Measurements from ENCODE around the gene EIF1AD. TPM values are rescaled to one million over a fixed set of nuclear protein-coding genes. Genes with fewer than 3 reads are reported as not detected.
A peak's percentile ranks its signal among the peaks of the same experiment; 100 is the strongest.

Gene EIF1AD
- total and polyA plus RNA-seq, 9 of the 15 experiments (the other 6 are each of a cell fraction or from before 2014, with no cell fraction given) = 50.1 to 98.8 (median 58.7) TPM

GRCh38 chr11:66013762-66014100 lies 11.8 kb upstream of the EIF1AD start (continued):
- TF ChIP-seq ZNF584 (CRISPR knock-in tag; IDR thresholded peaks at IDR 0.05; ENCODE audit: low read depth) = no peak

- CTCF ChIA-PET (ENCODE audit: low intra/inter-chr PET ratio) = interaction anchor here (0.6 kb wide), 1 partner anchor 63 kb away, joined by 3 read pairs; no protein-coding TSS in a partner anchor
- no peaks in the 10 kb centered on the region for H3K9me1 ChIP-seq (ENCODE audit: control insufficient read depth, insufficient read depth, low read length)
- H3K27ac ChIP-seq (ENCODE audit: extremely low read depth, low read depth, low read length) = no peak overlapping the region
- H3K9me3 ChIP-seq (replicated peaks; ENCODE audit: control insufficient read depth, insufficient read depth, low read depth, low read length) = no peaks in the 10 kb centered on the region
- POLR2A ChIA-PET = interaction anchor here (0.6 to 2.2 kb wide), 8 partner anchors 8 to 407 kb away, joined by 3 to 9 read pairs (median 4); partner anchors contain the start of genes BANF1, CCDC85B and FOSL1
- H3K27me3 ChIP-seq (ENCODE audit: control insufficient read depth in 2 of 2, insufficient read depth in 2 of 2, low read length in 2 of 2) = no peaks in the 10 kb centered on the region
- no TSS peak for BruUV-seq (replicated peaks)
- H3K4me1 ChIP-seq (replicated peaks in 1 of 2; ENCODE audit: control insufficient read depth in 2 of 2, insufficient read depth in 2 of 2, low read length in 2 of 2) = peaks cover 21 to 58% of the 10 kb centered on the region in 2 experiments
- H3K9ac ChIP-seq (ENCODE audit: insufficient read depth in 1 of 2, low read depth in 2 of 2, low read length in 2 of 2) = peak overlapping the region in 1 of 2 experiments; percentile 62; a peak in 1 of 4 replicates
- H4K20me1 ChIP-seq (replicated peaks; ENCODE audit: control insufficient read depth, insufficient read depth, low read length) = no peaks in the 10 kb centered on the region
- in situ Hi-C loops (cut with MboI) (no loop called here), intact Hi-C loops (cut with micrococcal nuclease) (no loop called here)
- no peak overlapping the region for H3K4me3 ChIP-seq
- H3K36me3 ChIP-seq (ENCODE audit: control insufficient read depth, insufficient read depth, low read length) = no peaks in the 10 kb centered on the region
- peak; percentile 41 to 68 (median 56) for DNase-seq (ENCODE audit: extremely low read depth in 1 of 4, low spot score in 3 of 4)
- H3K4me2 ChIP-seq (ENCODE audit: insufficient read depth, low read length) = peak overlapping the region; percentile 49
- H2AFZ ChIP-seq (ENCODE audit: low read depth, low read length) = peak overlapping the region; percentile 23; the same call in 1 of the 2 replicates
- no peaks in the 10 kb centered on the region for H3K79me2 ChIP-seq (ENCODE audit: control insufficient read depth, insufficient read depth, low read length)
- 4% methylated on average over 12 of the region's 12 CpGs for WGBS (ENCODE audit: insufficient coverage, low coverage, missing lambda C conversion rate)
- peak; percentile 58 for ATAC-seq
- FAIRE-seq = peak; percentile 85
- 0 out of 2 replicates have a peak, but pooled peaks have one; percentile 22 for TF ChIP-seq DPF2 (IDR thresholded peaks at IDR 0.05)
- no peak for TF ChIP-seq HMG20B (CRISPR knock-in tag; IDR thresholded peaks at IDR 0.05)
- TF ChIP-seq KHSRP (IDR thresholded peaks at IDR 0.05) = no peak
- no peak for TF ChIP-seq E2F3 (CRISPR knock-in tag; IDR thresholded peaks at IDR 0.05)
- TF ChIP-seq ZBTB40 (IDR thresholded peaks at IDR 0.05) = peak; percentile 12; the same call in 1 of the 2 replicates
- TF ChIP-seq ZBTB40 (CRISPR knock-in tag; IDR thresholded peaks at IDR 0.05) = no peak
- no peak for TF ChIP-seq EWSR1 (IDR thresholded peaks at IDR 0.05; ENCODE audit: borderline replicate concordance, low read depth, partially characterized antibody)
- TF ChIP-seq NR2C2 (CRISPR knock-in tag; IDR thresholded peaks at IDR 0.05) = no peak
- TF ChIP-seq NR2C2 (tag; IDR thresholded peaks at IDR 0.05) = peak; percentile 77
- TF ChIP-seq FUS (optimal IDR thresholded peaks at IDR 0.05; ENCODE audit: low read depth, low read length) = no peak
- TF ChIP-seq SREBF2 (CRISPR knock-in tag; IDR thresholded peaks at IDR 0.05) = no peak
- TF ChIP-seq ADNP (tag; IDR thresholded peaks at IDR 0.05) = no peak
Measured at GRCh38 chr11:66012946-66013761, 11.2 kb upstream of the EIF1AD start.

Data from K562 (cell line).